Activated CD4-positive, alpha-beta T cell treated with anti-CD3 and anti-CD28 coated beads for 48 hours (primary cell): ENCODE results near the gene LCP2.

Experiments
- DNase-seq: peaks from one replicate; pipeline ENCODE4 v3.0.0-alpha.2; 2020

The LCP2 gene

DNA sequence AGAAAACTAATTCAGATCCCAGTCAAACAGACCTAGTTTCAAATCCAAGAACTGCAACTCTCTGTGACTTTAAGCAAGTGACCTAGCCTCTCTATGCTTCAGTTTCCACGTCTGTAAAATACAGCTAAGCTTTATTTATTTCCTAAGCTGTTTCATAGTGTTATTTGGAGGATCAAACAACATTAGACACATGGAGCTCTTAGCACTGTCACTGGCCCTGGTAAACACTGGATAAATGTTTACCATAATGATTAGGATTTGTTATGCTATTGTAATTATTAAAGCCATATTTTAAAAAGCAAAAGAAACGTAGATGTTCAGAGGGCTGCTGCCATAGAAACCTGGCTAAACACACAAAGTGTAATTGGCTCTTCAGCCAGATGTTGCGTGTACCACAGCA lies 91.4 kb downstream of the LCP2 start:
- no peak for DNase-seq

DNA sequence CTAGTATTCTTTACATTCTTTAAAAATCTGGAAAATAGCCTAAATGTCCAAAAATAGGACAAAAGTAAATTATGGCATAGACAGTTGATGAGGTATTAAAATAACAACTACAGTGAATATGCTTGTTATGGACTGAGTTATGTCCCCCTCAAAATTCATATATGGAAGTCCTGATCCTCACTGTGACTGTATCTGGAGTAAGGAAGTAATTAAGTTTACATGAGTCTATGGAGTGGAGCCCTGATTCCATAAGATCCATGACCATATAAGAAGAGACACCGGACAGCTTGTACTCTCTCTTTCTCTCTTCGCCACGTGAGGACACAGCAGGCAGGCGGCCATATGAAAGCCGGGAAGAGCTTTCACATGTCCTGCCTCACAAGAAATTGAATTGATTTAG lies 93.4 kb downstream of the LCP2 start:
- DNase-seq, result no peak

DNA sequence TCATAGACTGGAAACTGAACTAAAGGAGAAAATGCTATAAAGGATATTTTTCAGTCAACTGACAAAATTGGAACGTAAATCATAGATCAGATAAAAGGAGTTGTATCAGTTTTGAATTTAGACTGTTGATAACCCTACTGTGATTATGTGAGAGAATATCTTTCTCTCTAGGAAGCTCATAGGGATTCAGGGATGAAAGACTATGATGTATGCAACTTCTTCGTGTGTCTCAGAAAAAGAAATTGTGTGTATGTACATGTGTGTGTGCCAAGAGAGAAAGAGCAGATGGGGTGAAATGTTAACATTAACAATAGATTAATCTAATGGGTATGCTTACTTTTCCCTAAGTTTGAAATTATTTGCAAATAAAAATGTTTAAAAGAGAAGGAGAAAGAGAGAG lies 95.5 kb downstream of the LCP2 start:
- no peak for DNase-seq

DNA sequence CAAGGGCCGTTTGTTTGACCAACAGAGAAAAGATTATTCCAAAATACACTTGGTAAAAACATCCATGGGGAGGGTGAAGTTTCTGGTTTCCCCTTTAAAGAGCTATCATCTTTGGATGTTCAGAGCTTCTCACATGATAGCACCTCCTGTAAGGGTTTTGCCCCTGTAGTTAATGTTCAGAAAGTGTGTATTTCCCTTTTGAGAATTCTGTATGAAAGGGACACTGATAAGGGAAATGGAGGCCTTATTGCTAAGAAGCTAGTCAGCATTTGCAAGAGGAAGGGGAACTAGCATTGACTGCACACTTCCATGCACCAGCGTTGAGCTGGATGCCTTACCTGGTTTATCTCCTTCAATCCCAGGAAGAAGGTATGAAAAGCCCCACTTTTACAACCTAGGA lies 96.3 kb downstream of the LCP2 start:
- no peak for DNase-seq

DNA sequence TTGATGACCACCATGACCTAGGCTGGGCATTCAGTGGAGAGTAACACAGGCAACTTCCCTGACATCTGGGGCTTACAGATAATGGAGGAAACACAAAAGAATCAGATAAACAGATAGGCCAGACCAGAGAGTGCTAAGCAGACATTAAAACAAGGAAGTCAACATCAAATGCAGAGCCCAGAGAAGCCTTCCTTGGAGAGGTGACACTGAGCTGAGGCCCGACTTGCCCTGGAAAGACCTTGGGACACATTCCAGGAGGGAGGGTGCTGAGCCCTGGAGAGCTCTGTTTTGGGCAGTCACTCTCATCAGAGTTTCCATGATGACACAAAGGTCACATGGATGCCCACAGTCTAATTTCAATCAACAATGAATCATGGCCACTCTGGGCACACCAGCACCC lies 96.7 kb downstream of the LCP2 start:
- DNase-seq, result no peak
